NOMO-1 treated with DMSO at 0.1 percent for 48 hours (cell line): ENCODE results near the gene RP2.

Source experiments
- DNase-seq: peaks from one replicate; lab custom pipeline; 2025; ENCODE audit not compliant: unreplicated experiment; lab: John Stamatoyannopoulos, UW

RP2 gene

GRCh38 chrX:46917622-46918021 is 80.8 kb downstream of the RP2 start:
- DNase-seq = no peak

GRCh38 chrX:46918434-46918833 is 81.6 kb downstream of the RP2 start:
- DNase-seq = no peak

- DNase-seq = no peak
These were observed 83.4 kb downstream of the RP2 start for GRCh38 chrX:46920235-46920634.

- DNase-seq = no peak
These were observed 85.8 kb downstream of the RP2 start for GRCh38 chrX:46922611-46923010.

GRCh38 chrX:46927718-46928117 is 90.9 kb downstream of the RP2 start:
- DNase-seq = no peak

- no peak for DNase-seq
These were observed 92.8 kb downstream of the RP2 start for GRCh38 chrX:46929439-46930261.
